ENCODE results near the gene RNF43. TPM values are rescaled to one million over a fixed set of nuclear protein-coding genes. Genes with fewer than 3 reads are reported as not detected.

The RNF43 gene
- total RNA-seq, 1 experiment from 2014 or later: 0.08 TPM

GRCh38 chr17:58382872-58383242 lies 34.5 kb downstream of the RNF43 start:
- no peak overlapping the region for H3K4me3 ChIP-seq
- no peaks in the 10 kb centered on the region for H3K9me3 ChIP-seq (replicated peaks)
- peaks cover 49% of the 10 kb centered on the region for H3K27me3 ChIP-seq (replicated peaks)
- H3K27ac ChIP-seq: no peak overlapping the region
- DNase-seq (ENCODE audit: low read depth in 1 of 2, low spot score in 2 of 2): no peak
- H3K4me1 ChIP-seq (replicated peaks): no peaks in the 10 kb centered on the region
- H3K36me3 ChIP-seq: no peaks in the 10 kb centered on the region

DNA sequence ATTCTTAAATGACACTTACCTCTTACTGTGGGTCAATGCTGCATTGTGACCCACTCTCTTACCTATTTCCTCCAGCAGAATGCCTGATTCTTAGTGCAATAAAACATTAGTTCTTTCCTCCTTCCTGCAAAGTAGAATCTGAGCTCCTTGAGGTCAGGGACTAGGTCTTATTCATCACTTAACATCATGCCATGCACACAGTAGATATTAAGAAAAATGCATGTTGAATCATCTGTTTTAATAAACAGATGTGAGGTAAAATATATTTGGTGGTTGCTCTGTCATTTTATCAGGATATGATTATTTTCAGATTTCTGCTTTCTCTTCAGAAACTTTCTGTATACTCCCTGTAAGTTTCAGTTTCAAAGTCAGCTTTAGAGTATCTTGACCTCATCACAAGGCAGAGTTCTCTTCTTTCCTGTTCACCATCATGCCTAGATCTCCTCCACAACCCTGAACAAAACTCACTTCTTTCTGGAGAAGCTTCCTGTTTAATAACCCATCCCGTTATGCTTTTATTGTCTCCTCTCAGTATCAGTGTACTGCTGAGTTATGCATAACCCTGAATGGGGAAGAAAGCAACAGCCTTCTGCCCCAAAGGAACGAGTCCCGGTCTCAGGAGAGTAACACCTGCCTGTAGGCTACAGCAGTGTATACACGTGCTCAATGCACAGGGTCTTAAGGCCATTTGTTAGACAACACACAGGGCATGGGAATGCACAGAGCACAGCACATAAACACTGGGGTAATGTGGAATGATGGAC lies 35.0 kb downstream of the RNF43 start:
- peaks cover 49% of the 10 kb centered on the region for H3K27me3 ChIP-seq (replicated peaks)
- H3K36me3 ChIP-seq: no peaks in the 10 kb centered on the region
- H3K4me3 ChIP-seq: no peak overlapping the region
- no peaks in the 10 kb centered on the region for H3K9me3 ChIP-seq (replicated peaks)
- DNase-seq (ENCODE audit: low read depth in 1 of 2, low spot score in 2 of 2): no peak
- no peak overlapping the region for H3K27ac ChIP-seq
- no peaks in the 10 kb centered on the region for H3K4me1 ChIP-seq (replicated peaks)

DNA sequence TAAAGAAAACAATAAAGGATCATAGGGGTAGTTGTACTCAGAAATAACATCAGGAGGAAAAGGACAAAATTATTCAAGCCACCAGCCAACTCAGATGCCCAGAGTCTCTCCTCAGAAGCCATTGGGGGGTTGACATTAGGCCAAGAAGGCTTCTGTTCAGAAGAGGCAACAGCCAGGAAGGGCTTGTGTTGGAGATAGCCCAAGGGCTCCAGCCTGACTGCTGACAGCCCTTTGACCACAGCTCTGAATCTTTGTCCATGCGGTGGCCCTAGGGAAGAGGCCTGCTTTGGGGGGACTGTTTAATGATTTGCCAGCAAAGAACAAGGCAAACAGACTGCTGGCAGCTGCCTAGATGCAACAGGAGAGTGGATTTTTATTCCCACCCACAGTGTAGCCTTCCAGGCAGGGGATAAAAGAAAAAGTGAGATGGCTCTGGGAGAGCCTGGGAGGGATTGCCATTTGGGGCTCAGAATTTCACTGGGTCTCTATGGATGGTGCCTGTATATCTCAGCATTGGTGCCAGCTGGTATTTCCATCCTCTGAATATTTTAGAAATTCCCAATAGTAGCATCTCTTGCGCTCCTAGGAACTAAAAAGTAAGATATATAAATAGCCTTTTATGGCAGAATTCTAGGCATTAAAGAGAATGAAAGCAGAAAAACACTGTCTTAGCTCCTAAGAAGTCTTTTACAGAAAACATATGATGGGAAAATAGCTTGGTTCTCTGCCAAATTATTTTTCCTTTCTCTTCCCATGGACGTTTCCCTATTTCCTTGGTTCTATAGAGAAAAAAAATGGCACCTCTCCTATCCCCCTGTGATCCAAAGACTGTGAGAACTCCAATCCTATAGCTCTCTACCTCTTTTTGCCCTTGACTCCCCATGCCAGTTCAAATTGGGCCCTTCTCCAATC lies 36.0 kb downstream of the RNF43 start:
- DNase-seq (ENCODE audit: low read depth in 1 of 2, low spot score in 2 of 2): no peak
- Histone ChIP-seq H3K27ac (no peak overlapping the region), H3K4me3 (no peak overlapping the region), H3K36me3 (no peaks in the 10 kb centered on the region), H3K9me3 (replicated peaks) (no peaks in the 10 kb centered on the region), H3K4me1 (replicated peaks) (no peaks in the 10 kb centered on the region), H3K27me3 (replicated peaks) (peaks cover 49% of the 10 kb centered on the region)

GRCh38 chr17:58380207-58381123 lies 36.9 kb downstream of the RNF43 start:
- no peaks in the 10 kb centered on the region for H3K4me1 ChIP-seq (replicated peaks)
- no peaks in the 10 kb centered on the region for H3K36me3 ChIP-seq
- no peak overlapping the region for H3K27ac ChIP-seq
- no peaks in the 10 kb centered on the region for H3K9me3 ChIP-seq (replicated peaks)
- peaks cover 49% of the 10 kb centered on the region for H3K27me3 ChIP-seq (replicated peaks)
- no peak overlapping the region for H3K4me3 ChIP-seq
- DNase-seq (ENCODE audit: low read depth in 1 of 2, low spot score in 2 of 2): no peak

- no peaks in the 10 kb centered on the region for H3K4me1 ChIP-seq (replicated peaks)
- H3K4me3 ChIP-seq: no peak overlapping the region
- DNase-seq (ENCODE audit: low read depth in 1 of 2, low spot score in 2 of 2): no peak
- no peaks in the 10 kb centered on the region for H3K9me3 ChIP-seq (replicated peaks)
- no peaks in the 10 kb centered on the region for H3K36me3 ChIP-seq
- no peak overlapping the region for H3K27ac ChIP-seq
- peaks cover 45% of the 10 kb centered on the region for H3K27me3 ChIP-seq (replicated peaks)
These were observed 37.9 kb downstream of the RNF43 start for GRCh38 chr17:58379511-58379824.

DNA sequence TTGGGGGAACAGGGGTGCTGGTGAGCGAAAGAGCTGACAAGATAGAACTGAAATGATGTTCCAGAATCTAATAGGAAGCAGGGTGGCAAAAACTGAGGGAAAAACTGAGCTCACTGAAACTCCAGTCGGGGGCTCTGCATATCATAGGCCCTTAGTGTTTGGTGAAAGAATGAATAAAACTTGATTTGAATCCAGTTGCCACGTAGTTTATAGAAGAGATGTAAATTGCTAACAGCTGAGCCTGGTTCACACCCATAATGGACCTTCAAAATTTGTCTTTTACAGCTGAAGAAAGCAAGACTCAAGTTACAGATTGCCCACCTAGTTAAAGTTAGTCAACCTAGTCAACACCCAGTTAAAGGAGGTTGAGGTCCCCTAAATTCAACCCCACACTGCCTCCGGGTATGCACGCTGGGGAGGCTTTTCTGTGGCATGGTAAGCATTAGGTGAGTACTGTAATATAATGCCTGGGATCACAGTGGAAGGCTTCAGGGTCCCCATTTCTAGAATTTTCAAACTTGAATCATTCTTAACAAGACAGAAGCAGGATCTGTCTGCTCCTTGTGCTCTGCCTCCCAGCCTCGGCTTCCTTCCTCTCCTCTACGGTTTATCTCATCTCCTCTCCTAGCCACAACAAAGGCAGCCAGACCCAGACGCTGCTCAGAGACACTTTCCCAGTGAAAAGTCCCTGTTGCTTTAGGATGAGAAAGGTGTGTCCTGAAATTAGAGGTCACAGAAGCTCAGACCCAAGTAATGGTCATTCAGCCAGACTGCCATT lies 38.4 kb downstream of the RNF43 start:
- no peaks in the 10 kb centered on the region for H3K4me1 ChIP-seq (replicated peaks)
- H3K9me3 ChIP-seq (replicated peaks): no peaks in the 10 kb centered on the region
- peak in 1 of 2 experiments; percentile 10 for DNase-seq (ENCODE audit: low read depth in 1 of 2, low spot score in 2 of 2)
- no peak overlapping the region for H3K4me3 ChIP-seq
- H3K27me3 ChIP-seq (replicated peaks): peaks cover 40% of the 10 kb centered on the region
- H3K36me3 ChIP-seq: no peaks in the 10 kb centered on the region
- no peak overlapping the region for H3K27ac ChIP-seq

- no peak overlapping the region for H3K4me3 ChIP-seq
- H3K4me1 ChIP-seq (replicated peaks): no peaks in the 10 kb centered on the region
- peaks cover 36% of the 10 kb centered on the region for H3K27me3 ChIP-seq (replicated peaks)
- H3K27ac ChIP-seq: no peak overlapping the region
- H3K36me3 ChIP-seq: no peaks in the 10 kb centered on the region
- no peaks in the 10 kb centered on the region for H3K9me3 ChIP-seq (replicated peaks)
- DNase-seq (ENCODE audit: low read depth in 1 of 2, low spot score in 2 of 2): no peak
These were observed 39.7 kb downstream of the RNF43 start for GRCh38 chr17:58377661-58378060.

GRCh38 chr17:58377093-58377601 lies 40.2 kb downstream of the RNF43 start:
- Histone ChIP-seq H3K4me3 (no peak overlapping the region), H3K9me3 (replicated peaks) (no peaks in the 10 kb centered on the region), H3K27ac (no peak overlapping the region), H3K36me3 (no peaks in the 10 kb centered on the region), H3K27me3 (replicated peaks) (peaks cover 31% of the 10 kb centered on the region), H3K4me1 (replicated peaks) (no peaks in the 10 kb centered on the region)
- peak in 1 of 2 experiments; percentile 14 for DNase-seq (ENCODE audit: low read depth in 1 of 2, low spot score in 2 of 2)

DNA sequence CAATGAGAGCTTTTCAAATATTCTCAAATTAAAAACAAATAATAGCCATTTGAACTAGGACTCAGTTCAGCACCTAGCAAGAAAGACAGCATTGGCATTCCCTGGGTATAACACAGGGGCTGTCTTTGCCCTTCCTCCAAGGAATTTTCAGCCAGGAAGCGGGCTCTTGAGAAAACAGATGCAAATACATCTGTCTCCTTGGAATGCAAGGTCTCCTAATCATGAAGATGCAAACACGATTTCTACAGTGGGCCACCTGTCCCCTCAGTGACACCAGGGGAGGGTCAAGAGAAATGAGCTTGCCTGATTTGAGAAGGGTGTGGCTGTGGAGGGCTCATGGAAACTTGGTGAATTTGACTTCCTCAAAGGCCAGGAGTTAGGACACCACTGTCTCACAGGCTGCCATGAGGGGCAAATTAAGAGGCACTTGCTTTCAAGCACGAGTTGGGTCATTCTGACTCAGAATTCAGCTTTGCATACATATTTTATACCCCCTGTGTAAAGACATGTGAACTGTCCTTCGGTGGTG lies 40.8 kb downstream of the RNF43 start:
- Histone ChIP-seq H3K36me3 (no peaks in the 10 kb centered on the region), H3K4me3 (no peak overlapping the region), H3K4me1 (replicated peaks) (no peaks in the 10 kb centered on the region), H3K27me3 (replicated peaks) (peaks cover 28% of the 10 kb centered on the region), H3K9me3 (replicated peaks) (no peaks in the 10 kb centered on the region), H3K27ac (no peak overlapping the region)
- DNase-seq (ENCODE audit: low read depth in 1 of 2, low spot score in 2 of 2): no peak

DNA sequence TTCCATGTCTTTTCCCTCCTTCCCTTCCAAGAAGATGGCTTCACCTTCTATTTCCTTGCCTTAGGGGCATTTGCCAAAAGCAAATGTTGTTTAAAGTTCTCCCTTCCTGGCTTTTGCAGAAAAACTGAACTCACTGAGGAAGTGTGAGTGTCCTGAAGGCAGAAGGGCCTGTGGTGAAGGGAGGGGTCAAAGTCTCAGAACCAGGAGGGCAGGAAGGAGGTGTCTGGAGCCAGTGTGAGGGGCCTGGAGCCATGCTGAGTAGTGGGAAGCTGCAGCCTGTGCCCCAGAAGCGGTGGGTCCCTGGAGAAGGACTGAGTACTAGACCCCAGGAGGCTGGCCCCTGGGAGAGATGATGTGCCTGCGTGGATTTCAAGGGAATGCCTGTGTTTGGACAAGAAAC lies 41.5 kb downstream of the RNF43 start:
- peaks cover 27% of the 10 kb centered on the region for H3K27me3 ChIP-seq (replicated peaks)
- H3K4me3 ChIP-seq: no peak overlapping the region
- DNase-seq (ENCODE audit: low read depth in 1 of 2, low spot score in 2 of 2): no peak
- no peaks in the 10 kb centered on the region for H3K36me3 ChIP-seq
- H3K9me3 ChIP-seq (replicated peaks): no peaks in the 10 kb centered on the region
- no peak overlapping the region for H3K27ac ChIP-seq
- H3K4me1 ChIP-seq (replicated peaks): no peaks in the 10 kb centered on the region

DNA sequence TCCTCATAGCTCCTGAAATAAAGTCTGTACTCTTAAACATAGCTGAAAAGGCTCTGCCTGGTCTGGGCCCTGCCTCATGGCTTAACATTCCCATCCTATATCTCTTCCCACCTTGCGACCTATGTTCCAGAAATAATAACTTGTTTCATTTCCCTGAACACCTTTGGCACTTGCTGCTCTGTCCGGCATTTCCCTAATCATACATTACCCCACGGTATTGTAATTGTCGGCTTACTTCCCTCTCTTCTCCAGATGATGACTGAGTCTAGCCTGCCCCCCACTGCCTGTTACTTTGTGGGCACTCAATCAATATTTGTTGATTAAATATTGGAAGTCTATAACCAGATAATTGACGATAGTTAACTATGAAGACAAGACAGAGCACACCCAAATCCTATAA lies 42.1 kb downstream of the RNF43 start:
- H3K4me1 ChIP-seq (replicated peaks): no peaks in the 10 kb centered on the region
- no peaks in the 10 kb centered on the region for H3K9me3 ChIP-seq (replicated peaks)
- H3K36me3 ChIP-seq: no peaks in the 10 kb centered on the region
- H3K27me3 ChIP-seq (replicated peaks): peaks cover 23% of the 10 kb centered on the region
- H3K27ac ChIP-seq: no peak overlapping the region
- DNase-seq (ENCODE audit: low read depth in 1 of 2, low spot score in 2 of 2): no peak
- no peak overlapping the region for H3K4me3 ChIP-seq

DNA sequence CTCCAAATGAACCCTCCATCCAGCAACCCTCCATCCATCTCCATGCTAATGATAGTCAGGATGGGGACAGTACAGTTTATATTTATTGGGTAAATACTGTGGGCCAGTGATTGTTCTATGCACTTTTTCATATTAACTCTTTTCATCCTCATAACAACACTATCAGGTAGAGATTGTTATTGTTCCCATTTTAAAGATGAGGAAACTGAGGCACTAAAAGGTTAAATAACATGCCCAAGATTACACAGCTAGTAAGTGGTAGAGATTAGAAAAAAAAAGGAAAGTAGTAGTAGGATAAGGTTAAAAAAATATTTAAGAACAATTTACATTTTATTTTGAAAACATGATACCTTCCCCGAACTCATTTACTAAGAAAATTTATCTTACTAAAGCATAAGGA lies 43.4 kb downstream of the RNF43 start:
- H3K4me3 ChIP-seq: no peak overlapping the region
- no peaks in the 10 kb centered on the region for H3K9me3 ChIP-seq (replicated peaks)
- H3K36me3 ChIP-seq: no peaks in the 10 kb centered on the region
- H3K4me1 ChIP-seq (replicated peaks): no peaks in the 10 kb centered on the region
- H3K27ac ChIP-seq: no peak overlapping the region
- no peak for DNase-seq (ENCODE audit: low read depth in 1 of 2, low spot score in 2 of 2)
- peaks cover 15% of the 10 kb centered on the region for H3K27me3 ChIP-seq (replicated peaks)

DNA sequence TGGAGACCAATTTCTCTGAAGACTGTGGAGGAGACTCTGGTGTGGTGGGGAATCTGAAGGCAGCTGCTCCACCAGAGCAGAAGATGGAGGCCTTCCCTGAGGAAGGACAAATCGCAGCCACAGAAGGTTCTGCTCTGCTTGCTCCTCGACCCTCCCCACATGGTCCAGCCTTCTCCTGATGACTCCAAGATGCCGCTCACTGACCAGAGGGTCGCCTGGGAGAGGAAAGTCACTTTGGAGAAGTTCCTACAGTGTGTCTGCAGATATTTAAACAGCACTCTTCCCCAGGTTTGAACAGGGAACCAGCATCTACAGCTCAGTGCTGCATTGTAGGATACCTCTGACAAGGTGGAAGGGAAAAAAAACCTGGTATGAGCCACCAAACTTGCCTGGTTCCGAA lies 44.3 kb downstream of the RNF43 start:
- no peak overlapping the region for H3K4me3 ChIP-seq
- DNase-seq (ENCODE audit: low read depth in 1 of 2, low spot score in 2 of 2): no peak
- H3K27me3 ChIP-seq (replicated peaks): peaks cover 20% of the 10 kb centered on the region
- no peaks in the 10 kb centered on the region for H3K4me1 ChIP-seq (replicated peaks)
- H3K9me3 ChIP-seq (replicated peaks): no peaks in the 10 kb centered on the region
- H3K27ac ChIP-seq: no peak overlapping the region
- no peaks in the 10 kb centered on the region for H3K36me3 ChIP-seq
